Measurements from ENCODE around the gene TBC1D2B. TPM values are rescaled to one million over a fixed set of nuclear protein-coding genes. Genes with fewer than 3 reads are reported as not detected.

TBC1D2B gene
- total and polyA plus RNA-seq, 2 donors (not counting 3 experiments of a cell fraction or from before 2014, with no cell fraction given), result 30.8 to 46.1 TPM

- no TSS peak for BruUV-seq (replicated peaks)
- Histone ChIP-seq H3K4me1 (ENCODE audit: control insufficient read depth, extremely low read depth, insufficient read depth, low read length) (no peaks in the 10 kb centered on the region), H3K27me3 (ENCODE audit: control insufficient read depth in 2 of 2, insufficient read depth in 2 of 2, low read length in 2 of 2) (no peaks in the 10 kb centered on the region), H2AFZ (ENCODE audit: low read depth, low read length) (no peak overlapping the region), H3K79me2 (ENCODE audit: control insufficient read depth, insufficient read depth, low read length) (no peaks in the 10 kb centered on the region), H3K9ac (replicated peaks; ENCODE audit: extremely low read depth, insufficient read depth, low read length) (no peak overlapping the region), H3K27ac (ENCODE audit: insufficient read depth, low read depth, low read length) (no peak overlapping the region), H3K36me3 (ENCODE audit: control insufficient read depth in 2 of 2, extremely low read depth in 1 of 2, insufficient read depth in 2 of 2, low read length in 2 of 2) (peaks cover 4 to 27% of the 10 kb centered on the region in 2 experiments), H3K4me2 (ENCODE audit: insufficient read depth, low read length) (no peak overlapping the region), H3K9me1 (replicated peaks; ENCODE audit: control insufficient read depth, extremely low read depth, insufficient read depth, low read length) (no peaks in the 10 kb centered on the region), H4K20me1 (replicated peaks; ENCODE audit: control insufficient read depth, extremely low read depth, insufficient read depth, low read length) (no peaks in the 10 kb centered on the region), H3K4me3 (replicated peaks in 1 of 3; ENCODE audit: insufficient read depth in 1 of 3, low read depth in 1 of 3, low read length in 3 of 3) (no peak overlapping the region), H3K9me3 (replicated peaks; ENCODE audit: control insufficient read depth, insufficient read depth, low read length) (no peaks in the 10 kb centered on the region)
- ChIA-PET CTCF (interaction anchor here (1.1 to 6.5 kb wide), 9 partner anchors 9 to 195 kb away, joined by 3 to 273 read pairs (median 5); no protein-coding TSS in a partner anchor), POLR2A (no interaction called here)
- intact Hi-C loops (cut with micrococcal nuclease) (loop anchor here (1.0 to 2.0 kb wide), 4 partner anchors 76 to 240 kb away; partner anchors contain the start of gene TBC1D2B), dilution Hi-C loops (cut with MboI; ENCODE audit: extremely low pct_ligation_motif_present, low sequenced_read_pairs) (no loop called here)
- FAIRE-seq (no peak), DNase-seq (ENCODE audit: low read depth, low spot score) (no peak)
- TF ChIP-seq MAX (IDR thresholded peaks at IDR 0.05; ENCODE audit: insufficient read depth, insufficient read length) (no peak), FOS (IDR thresholded peaks at IDR 0.05; ENCODE audit: borderline replicate concordance, insufficient read depth, low read length) (no peak), POLR2AphosphoS5 (IDR thresholded peaks at IDR 0.05; ENCODE audit: insufficient read depth, low read depth, low read length) (no peak), GATA2 (IDR thresholded peaks at IDR 0.05; ENCODE audit: insufficient read depth, insufficient read length, low read depth, low read length) (no peak), EZH2 (IDR thresholded peaks at IDR 0.05; ENCODE audit: borderline replicate concordance, low read depth, low read length, severe bottlenecking) (no peak), JUN (IDR thresholded peaks at IDR 0.05; ENCODE audit: borderline replicate concordance, insufficient read depth, insufficient read length, low read depth) (no peak), CTCF (IDR thresholded peaks at IDR 0.05; ENCODE audit: extremely low read depth in 1 of 2, insufficient read depth in 1 of 2, low read depth in 1 of 2, low read length in 2 of 2) (no peak)
These were observed 76.6 kb downstream of the TBC1D2B start for GRCh38 chr15:78000927-78001249.

Measured in endothelial cell of umbilical vein (primary cell).